ENCODE results near the gene PSMD13.
"Not testable (repeated sequence)": the region's sequence is repeated elsewhere in the genome, so short reads cannot be mapped to it uniquely, and the experiment has no call there.

PSMD13 gene

GRCh38 chr11:218815-219593, 17.8 kb upstream of the PSMD13 start:
- Mint-ChIP-seq H3K27me3 (ENCODE audit: low read depth) (no peaks in the 10 kb centered on the region), H3K4me3 (no peak overlapping the region), H3K27ac (peak overlapping the region; percentile 56), H3K36me3 (ENCODE audit: low read depth) (peaks cover 18% of the 10 kb centered on the region), H3K4me1 (ENCODE audit: low read depth) (peaks cover 5% of the 10 kb centered on the region), H3K9me3 (no peaks in the 10 kb centered on the region)
- DNase-seq (ENCODE audit: low spot score) = no peak

GRCh38 chr11:220641-221215, 16.0 kb upstream of the PSMD13 start:
- not testable (repeated sequence) for H3K9me3 Mint-ChIP-seq; H3K27me3 Mint-ChIP-seq (ENCODE audit: low read depth); H3K4me3 Mint-ChIP-seq; H3K4me1 Mint-ChIP-seq (ENCODE audit: low read depth); H3K27ac Mint-ChIP-seq; DNase-seq (ENCODE audit: low spot score)
- H3K36me3 Mint-ChIP-seq (ENCODE audit: low read depth) = peaks cover 11% of the 10 kb centered on the region

GRCh38 chr11:221539-221938, 15.2 kb upstream of the PSMD13 start:
- no peaks in the 10 kb centered on the region for H3K9me3 Mint-ChIP-seq
- peaks cover 13% of the 10 kb centered on the region for H3K36me3 Mint-ChIP-seq (ENCODE audit: low read depth)
- no peak for DNase-seq (ENCODE audit: low spot score)
- peaks cover 11% of the 10 kb centered on the region for H3K4me1 Mint-ChIP-seq (ENCODE audit: low read depth)
- H3K27ac Mint-ChIP-seq = no peak overlapping the region
- H3K27me3 Mint-ChIP-seq (ENCODE audit: low read depth) = no peaks in the 10 kb centered on the region
- no peak overlapping the region for H3K4me3 Mint-ChIP-seq

GRCh38 chr11:221998-222789, 14.6 kb upstream of the PSMD13 start:
- Mint-ChIP-seq H3K27me3 (ENCODE audit: low read depth) (no peaks in the 10 kb centered on the region), H3K4me3 (no peak overlapping the region), H3K27ac (no peak overlapping the region), H3K36me3 (ENCODE audit: low read depth) (peaks cover 13% of the 10 kb centered on the region), H3K4me1 (ENCODE audit: low read depth) (peaks cover 11% of the 10 kb centered on the region), H3K9me3 (no peaks in the 10 kb centered on the region)
- DNase-seq (ENCODE audit: low spot score) = no peak

GRCh38 chr11:223026-223789, 13.6 kb upstream of the PSMD13 start:
- no peaks in the 10 kb centered on the region for H3K27me3 Mint-ChIP-seq (ENCODE audit: low read depth)
- no peaks in the 10 kb centered on the region for H3K9me3 Mint-ChIP-seq
- peaks cover 9% of the 10 kb centered on the region for H3K36me3 Mint-ChIP-seq (ENCODE audit: low read depth)
- H3K27ac Mint-ChIP-seq = no peak overlapping the region
- DNase-seq (ENCODE audit: low spot score) = no peak
- no peak overlapping the region for H3K4me3 Mint-ChIP-seq
- H3K4me1 Mint-ChIP-seq (ENCODE audit: low read depth) = peaks cover 6% of the 10 kb centered on the region

- no peak overlapping the region for H3K4me3 Mint-ChIP-seq
- no peaks in the 10 kb centered on the region for H3K9me3 Mint-ChIP-seq
- peaks cover 6% of the 10 kb centered on the region for H3K4me1 Mint-ChIP-seq (ENCODE audit: low read depth)
- no peak overlapping the region for H3K27ac Mint-ChIP-seq
- no peaks in the 10 kb centered on the region for H3K27me3 Mint-ChIP-seq (ENCODE audit: low read depth)
- DNase-seq (ENCODE audit: low spot score) = no peak
- peaks cover 12% of the 10 kb centered on the region for H3K36me3 Mint-ChIP-seq (ENCODE audit: low read depth)
These were observed 12.9 kb upstream of the PSMD13 start for GRCh38 chr11:223884-224283.

- H3K27ac Mint-ChIP-seq = no peak overlapping the region
- no peak for DNase-seq (ENCODE audit: low spot score)
- H3K9me3 Mint-ChIP-seq = no peaks in the 10 kb centered on the region
- peaks cover 8% of the 10 kb centered on the region for H3K36me3 Mint-ChIP-seq (ENCODE audit: low read depth)
- H3K27me3 Mint-ChIP-seq (ENCODE audit: low read depth) = no peaks in the 10 kb centered on the region
- H3K4me1 Mint-ChIP-seq (ENCODE audit: low read depth) = peaks cover 6% of the 10 kb centered on the region
- no peak overlapping the region for H3K4me3 Mint-ChIP-seq
These were observed 12.4 kb upstream of the PSMD13 start for GRCh38 chr11:224424-224823.

GRCh38 chr11:225734-226453, 10.9 kb upstream of the PSMD13 start:
- H3K36me3 Mint-ChIP-seq (ENCODE audit: low read depth) = peaks cover 8% of the 10 kb centered on the region
- no peaks in the 10 kb centered on the region for H3K27me3 Mint-ChIP-seq (ENCODE audit: low read depth)
- no peak for DNase-seq (ENCODE audit: low spot score)
- peaks cover 6% of the 10 kb centered on the region for H3K4me1 Mint-ChIP-seq (ENCODE audit: low read depth)
- H3K9me3 Mint-ChIP-seq = no peaks in the 10 kb centered on the region
- no peak overlapping the region for H3K4me3 Mint-ChIP-seq
- no peak overlapping the region for H3K27ac Mint-ChIP-seq

GRCh38 chr11:227824-228379, 8.9 kb upstream of the PSMD13 start:
- H3K4me3 Mint-ChIP-seq = no peak overlapping the region
- no peak overlapping the region for H3K27ac Mint-ChIP-seq
- DNase-seq (ENCODE audit: low spot score) = no peak
- H3K9me3 Mint-ChIP-seq = no peaks in the 10 kb centered on the region
- H3K4me1 Mint-ChIP-seq (ENCODE audit: low read depth) = peaks cover 6% of the 10 kb centered on the region
- no peaks in the 10 kb centered on the region for H3K27me3 Mint-ChIP-seq (ENCODE audit: low read depth)
- H3K36me3 Mint-ChIP-seq (ENCODE audit: low read depth) = peaks cover 8% of the 10 kb centered on the region

GRCh38 chr11:230431-230830, 6.3 kb upstream of the PSMD13 start:
- peaks cover 11% of the 10 kb centered on the region for H3K4me1 Mint-ChIP-seq (ENCODE audit: low read depth)
- H3K27me3 Mint-ChIP-seq (ENCODE audit: low read depth) = no peaks in the 10 kb centered on the region
- peaks cover 5% of the 10 kb centered on the region for H3K36me3 Mint-ChIP-seq (ENCODE audit: low read depth)
- no peak overlapping the region for H3K4me3 Mint-ChIP-seq
- DNase-seq (ENCODE audit: low spot score) = no peak
- no peak overlapping the region for H3K27ac Mint-ChIP-seq
- no peaks in the 10 kb centered on the region for H3K9me3 Mint-ChIP-seq

- Mint-ChIP-seq H3K27me3 (ENCODE audit: low read depth) (no peaks in the 10 kb centered on the region), H3K36me3 (ENCODE audit: low read depth) (peaks cover 3% of the 10 kb centered on the region), H3K4me1 (ENCODE audit: low read depth) (peaks cover 13% of the 10 kb centered on the region), H3K27ac (no peak overlapping the region), H3K9me3 (no peaks in the 10 kb centered on the region), H3K4me3 (no peak overlapping the region)
- DNase-seq (ENCODE audit: low spot score) = no peak
These were observed 3.8 kb upstream of the PSMD13 start for GRCh38 chr11:232783-233565.

- Mint-ChIP-seq H3K9me3 (no peaks in the 10 kb centered on the region), H3K4me3 (peak overlapping the region; percentile 90), H3K4me1 (ENCODE audit: low read depth) (peaks cover 28% of the 10 kb centered on the region), H3K27ac (peak overlapping the region; percentile 85), H3K36me3 (ENCODE audit: low read depth) (peaks cover 6% of the 10 kb centered on the region), H3K27me3 (ENCODE audit: low read depth) (no peaks in the 10 kb centered on the region)
- no peak for DNase-seq (ENCODE audit: low spot score)
These were observed 1.6 kb upstream of the PSMD13 start for GRCh38 chr11:235180-235579.

Measured in T-helper 2 cell treated with Interferon-gamma antibody and Interleukin-4, amounts not matched to agents 5 μg/mL and 100 μg/mL, for 36 hours (primary cell).